ENCODE data around the gene MUSTN1. TPM values are rescaled to one million over a fixed set of nuclear protein-coding genes. Genes with fewer than 3 reads are reported as not detected.
A peak's percentile ranks its signal among the peaks of the same experiment; 100 is the strongest.

The MUSTN1 gene
- total and polyA plus RNA-seq, 2 of the 13 experiments (the other 11 are each of a cell fraction or from before 2014, with no cell fraction given) = 0.84 to 1.4 TPM

GRCh38 chr3:52827441-52827840 is 7.4 kb downstream of the MUSTN1 start (continued):
- TF ChIP-seq GPBP1L1 (CRISPR knock-in tag; IDR thresholded peaks at IDR 0.05) = no peak
- TF ChIP-seq ZNF329 (CRISPR knock-in tag; IDR thresholded peaks at IDR 0.05; ENCODE audit: low read depth) = no peak
- TF ChIP-seq ZBTB33 (CRISPR knock-in tag; IDR thresholded peaks at IDR 0.05) = no peak
- TF ChIP-seq TBP (CRISPR knock-in tag; IDR thresholded peaks at IDR 0.05) = no peak
- TF ChIP-seq SOX6 (IDR thresholded peaks at IDR 0.05) = no peak
- no peak for TF ChIP-seq SOX6 (CRISPR knock-in tag; IDR thresholded peaks at IDR 0.05)
- no peak for TF ChIP-seq RFX3 (CRISPR knock-in tag; IDR thresholded peaks at IDR 0.05)
- TF ChIP-seq ZNF615 (CRISPR knock-in tag; IDR thresholded peaks at IDR 0.05; ENCODE audit: borderline replicate concordance) = no peak
- no peak for TF ChIP-seq KDM1A (CRISPR knock-in tag; IDR thresholded peaks at IDR 0.05)
- 0 out of 2 replicates have a peak, but pooled peaks have one; percentile 45 for TF ChIP-seq STAT6 (CRISPR knock-in tag; IDR thresholded peaks at IDR 0.05; ENCODE audit: borderline replicate concordance)
- no peak for TF ChIP-seq ZNF207 (IDR thresholded peaks at IDR 0.05; ENCODE audit: borderline replicate concordance)
- no peak for TF ChIP-seq ZNF512 (CRISPR knock-in tag; IDR thresholded peaks at IDR 0.05)
